NCI-H2227 (cell line): ENCODE results near the gene DMPK.
A peak's percentile ranks its signal among the peaks of the same experiment; 100 is the strongest.
"Not testable (repeated sequence)": the region's sequence is repeated elsewhere in the genome, so short reads cannot be mapped to it uniquely, and the experiment has no call there.

Source experiments
- DNase-seq: peaks from one replicate; lab custom pipeline; 2025; ENCODE audit not compliant: unreplicated experiment; lab: John Stamatoyannopoulos, UW

DMPK gene

DNA sequence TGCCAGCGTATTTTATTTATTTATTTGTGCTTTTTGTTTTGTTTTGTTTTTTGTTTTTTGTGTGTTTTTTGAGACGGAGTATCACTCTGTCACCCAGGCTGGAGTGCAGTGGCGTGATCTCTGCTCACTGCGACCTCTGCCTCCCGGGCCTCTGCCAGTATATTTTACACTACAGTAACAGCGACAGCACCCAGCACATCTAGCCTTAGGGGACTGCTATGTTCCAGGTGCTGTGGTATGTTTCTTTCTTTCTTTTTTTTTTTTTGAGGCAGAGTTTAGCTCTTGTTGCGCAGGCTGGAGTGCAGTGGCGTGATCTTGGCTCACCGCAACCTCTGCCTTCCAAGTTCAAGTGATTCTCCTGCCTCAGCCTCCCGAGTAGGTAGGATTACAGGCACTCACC, 30.8 kb downstream of the DMPK start:
- not testable (repeated sequence) for DNase-seq

DNA sequence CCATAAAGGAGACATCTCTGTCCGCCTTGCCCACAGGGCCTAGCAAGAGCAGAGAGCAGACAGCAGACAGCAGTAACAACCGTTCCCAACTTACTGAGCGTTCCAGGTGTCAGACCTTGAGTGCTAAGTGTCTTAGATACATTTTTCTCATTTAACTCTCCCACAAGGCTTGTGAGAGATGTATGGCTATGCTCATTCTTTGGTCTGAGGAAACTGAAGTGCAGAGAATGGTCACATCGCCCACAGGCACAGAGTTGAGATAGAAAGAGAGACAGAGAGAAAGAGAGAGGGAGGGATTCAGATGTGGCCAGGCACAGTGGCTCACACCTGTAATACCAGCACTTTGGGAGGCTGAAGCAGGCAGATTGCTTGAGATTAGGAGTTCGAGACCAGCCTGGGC, 34.8 kb downstream of the DMPK start:
- DNase-seq, result no peak

DNA sequence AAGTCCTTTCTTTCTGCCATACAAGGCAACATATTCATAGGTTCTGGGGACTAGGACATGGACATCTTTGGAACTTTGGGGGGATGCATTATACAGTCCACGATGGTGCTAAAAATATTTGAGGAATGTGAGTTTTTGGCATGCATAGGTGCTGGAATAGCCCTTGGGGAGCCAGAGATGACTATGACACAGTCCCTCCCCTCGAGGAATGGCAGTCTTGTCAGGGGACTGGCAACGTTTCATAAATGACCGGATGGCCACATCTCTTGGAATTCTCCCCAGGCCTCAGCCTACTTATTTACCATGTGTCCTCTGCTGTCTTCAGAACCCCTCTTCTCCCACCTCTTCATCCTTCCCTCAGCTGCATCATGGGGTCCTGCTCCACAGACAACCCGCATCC, 35.4 kb downstream of the DMPK start:
- no peak for DNase-seq

DNA sequence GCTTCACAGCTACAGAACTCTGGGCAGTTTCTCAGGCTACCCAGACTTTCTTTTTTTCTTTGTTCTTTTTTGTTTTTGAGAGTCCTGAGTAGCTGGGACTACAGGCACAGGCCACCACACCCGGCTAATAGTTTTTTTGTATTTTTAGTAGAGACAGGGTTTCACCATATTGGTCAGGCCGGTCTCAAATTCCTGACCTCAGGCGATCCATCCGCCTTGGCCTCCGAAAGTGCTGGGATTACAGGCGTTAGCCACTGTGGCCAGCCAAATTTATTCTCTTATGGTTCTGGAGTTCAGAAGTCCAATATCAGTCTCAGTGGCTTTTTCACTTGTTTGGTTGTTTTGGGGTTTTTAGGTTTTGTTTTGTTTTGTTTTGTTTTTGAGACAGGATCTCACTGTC, 36.7 kb downstream of the DMPK start:
- no peak for DNase-seq

DNA sequence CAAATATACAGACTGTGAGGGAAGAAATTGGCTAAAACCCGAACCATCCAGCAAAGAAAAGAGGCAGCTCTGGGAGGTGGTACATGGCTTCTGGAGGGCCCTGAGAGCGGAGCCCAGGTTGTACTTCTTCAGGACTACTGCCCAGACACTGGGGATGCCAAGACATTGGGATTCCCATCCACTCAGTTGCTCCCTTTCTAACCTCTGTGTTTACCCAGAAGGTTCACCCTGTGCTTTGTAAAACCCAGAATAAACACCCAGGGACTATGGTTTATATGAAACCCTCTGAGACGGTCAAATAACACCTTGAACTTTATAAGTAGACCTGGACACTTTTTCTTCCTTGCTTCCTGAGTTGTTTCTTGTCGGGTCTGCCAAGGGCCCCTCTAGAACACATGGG, 39.3 kb downstream of the DMPK start:
- DNase-seq, result no peak

DNA sequence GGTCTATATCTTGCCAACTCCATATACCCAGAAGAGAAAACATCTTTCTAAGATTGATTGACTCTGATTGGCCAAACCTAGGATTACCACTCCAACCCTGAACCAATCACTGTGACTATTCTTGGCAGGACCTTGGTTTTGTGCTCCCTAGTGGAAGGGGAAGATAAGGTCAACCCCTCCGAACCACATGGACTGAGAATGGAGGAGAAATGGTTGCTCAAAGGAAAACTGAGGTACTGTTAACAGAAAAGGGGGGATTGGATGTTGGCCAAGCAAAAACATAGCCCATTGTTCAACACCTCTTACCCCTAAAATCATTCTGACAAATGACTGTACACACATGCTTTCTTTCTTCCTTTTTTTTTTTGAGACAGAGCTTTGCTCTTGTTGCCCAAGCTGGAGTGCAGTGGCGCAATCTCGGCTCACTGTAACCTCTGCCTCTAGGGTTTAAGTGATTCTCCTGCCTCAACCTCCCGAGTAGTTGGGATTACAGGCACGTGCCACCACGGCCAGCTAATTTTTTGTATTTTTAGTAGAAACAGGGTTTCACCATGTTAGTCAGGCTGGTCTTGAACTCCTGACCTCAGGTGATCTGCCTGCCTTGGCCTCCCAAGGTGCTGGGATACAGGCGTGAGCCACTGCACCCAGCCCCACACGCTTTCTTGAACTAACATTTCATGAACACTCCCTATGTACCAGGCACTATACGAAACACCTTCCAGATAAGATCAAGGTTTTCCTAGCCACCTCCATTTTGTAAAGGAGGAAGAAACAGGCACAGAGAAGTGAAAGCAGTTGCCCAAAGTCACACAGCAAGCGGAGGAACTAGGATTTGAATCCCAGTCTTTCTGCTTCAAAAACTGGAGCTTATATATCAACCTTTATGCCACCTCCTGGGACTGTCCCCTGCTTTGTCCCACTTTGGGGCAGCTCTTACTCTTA, 42.5 kb downstream of the DMPK start:
- DNase-seq, result no peak

DNA sequence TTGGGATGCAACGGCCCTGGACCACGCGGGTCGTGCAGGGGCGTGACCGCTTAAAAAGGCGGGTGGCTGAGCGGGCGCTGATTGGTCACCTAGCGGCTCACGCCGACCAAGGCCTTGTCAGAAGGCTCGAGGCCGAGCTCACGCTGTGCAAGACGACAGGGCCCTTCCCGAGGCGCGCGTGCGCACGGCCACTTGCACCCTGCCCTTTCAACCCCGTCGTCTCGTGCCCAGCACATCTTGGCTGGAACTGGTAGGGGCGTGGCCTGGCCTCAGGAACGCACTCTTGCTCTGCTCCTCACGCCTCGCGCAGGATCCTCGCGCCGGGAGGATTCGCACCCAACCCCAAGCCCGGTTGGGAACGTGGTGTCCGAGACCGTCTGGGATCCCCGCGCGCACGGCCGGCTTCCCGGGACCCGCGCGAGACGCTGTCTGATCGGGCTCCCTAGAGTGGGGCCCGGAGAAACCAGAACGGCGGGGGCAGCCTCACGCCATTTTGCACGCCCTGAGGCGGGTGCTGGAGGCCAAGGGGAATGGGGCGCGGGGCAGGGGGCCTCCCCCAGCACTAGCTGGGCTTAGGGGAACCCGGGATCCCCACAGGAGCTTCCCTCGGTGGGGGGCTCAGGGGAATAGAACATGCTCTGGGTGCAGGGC, 49.0 kb downstream of the DMPK start, which contains the start of gene MEIOSIN:
Gene MEIOSIN (plus strand): TSS at position 280 of the 651 bp plus-strand sequence. CDS start 1,938 bp downstream, outside the sequence.
- DNase-seq, result no peak

DNA sequence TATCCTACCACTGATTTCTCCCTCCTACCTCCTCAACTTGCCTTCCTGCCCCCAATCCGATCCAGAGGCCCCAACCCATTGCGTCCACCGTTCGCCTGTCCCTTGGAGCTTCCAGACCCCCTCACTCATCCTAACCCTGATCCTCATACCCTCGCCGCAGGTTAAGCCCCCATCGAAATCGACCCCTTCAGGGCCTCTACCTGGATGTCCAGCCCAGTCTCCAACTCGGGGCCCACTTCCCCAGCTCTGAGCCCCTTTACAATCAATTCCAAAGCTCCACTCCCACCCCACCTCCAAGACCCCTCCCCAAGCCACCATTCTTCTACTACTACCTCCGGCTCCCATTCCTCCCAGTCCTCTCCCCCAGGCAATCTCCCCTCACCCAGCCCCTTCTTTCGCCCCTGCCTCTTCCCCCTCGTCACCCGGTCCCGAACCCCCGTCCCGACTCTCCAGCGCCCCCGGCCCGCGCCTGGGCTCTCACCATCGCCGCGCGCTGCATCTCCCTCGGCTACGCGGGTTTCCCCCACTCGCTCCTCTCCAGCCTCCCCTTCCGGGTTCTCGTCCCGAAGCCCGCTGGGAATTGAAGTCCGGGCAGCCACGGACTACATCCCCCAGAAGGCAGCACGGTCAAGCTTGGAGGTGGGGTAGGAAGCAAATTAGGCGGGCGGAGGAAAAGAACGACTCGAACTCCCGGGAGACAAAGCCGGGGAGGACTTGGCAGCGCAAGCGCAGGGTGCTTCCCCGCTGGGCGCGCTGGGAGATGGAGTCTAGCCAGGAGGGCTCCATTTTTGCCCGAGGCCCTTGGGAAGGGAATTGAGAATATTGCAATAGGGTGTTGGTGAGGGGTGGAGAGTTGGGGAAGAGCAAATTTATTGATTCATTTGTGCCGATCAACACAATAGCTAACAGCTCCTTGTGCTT, 51.7 kb downstream of the DMPK start, which contains the start of gene FBXO46:
Gene FBXO46 (minus strand): TSS at position 529 of the 921 bp plus-strand sequence. CDS start 17,401 bp downstream, outside the sequence.
- DNase-seq, result peak; percentile 97

DNA sequence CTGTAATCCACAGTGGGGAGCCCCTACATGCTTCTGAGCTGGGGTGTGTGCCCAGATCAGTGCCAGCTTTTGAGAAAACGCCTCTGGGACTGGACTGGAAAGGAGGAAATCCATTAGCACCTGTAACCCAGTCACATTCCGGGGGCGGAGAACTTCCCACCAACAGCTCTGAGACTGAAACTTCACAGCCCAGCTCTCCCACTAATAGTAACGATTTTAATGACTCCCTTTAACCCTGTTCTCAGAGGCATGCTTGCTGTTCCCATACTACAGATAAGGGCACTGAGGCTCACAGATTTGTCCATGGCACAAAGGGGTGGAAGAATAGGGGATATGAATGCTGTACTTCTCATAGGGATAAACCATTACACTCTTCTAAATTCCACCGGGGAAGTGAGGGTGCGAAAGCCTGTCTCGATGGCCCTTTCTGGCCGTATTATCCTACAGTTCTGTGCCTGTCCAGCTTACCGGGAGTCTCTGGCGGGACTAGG, 52.4 kb downstream of the DMPK start:
- no peak for DNase-seq

DNA sequence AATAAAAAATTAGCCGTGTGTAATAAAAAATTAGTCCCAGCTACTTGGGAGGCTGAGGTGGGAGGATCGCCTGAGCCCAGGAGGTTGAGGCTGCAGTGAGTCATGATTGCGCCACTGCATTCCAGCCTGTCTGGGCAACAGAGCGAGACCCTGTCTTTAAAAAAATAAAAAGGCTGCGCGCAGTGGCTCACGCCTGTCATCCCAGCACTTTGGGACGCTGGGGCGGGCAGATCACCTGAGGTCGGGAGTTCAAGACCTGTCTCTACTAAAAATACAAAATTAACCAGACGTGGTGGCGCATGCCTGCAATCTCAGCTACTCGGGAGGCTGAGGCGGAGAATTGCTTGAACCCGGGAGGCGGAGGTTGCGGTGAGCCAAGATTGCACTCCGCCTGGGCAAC, 53.6 kb downstream of the DMPK start:
- DNase-seq, result not testable (repeated sequence)

DNA sequence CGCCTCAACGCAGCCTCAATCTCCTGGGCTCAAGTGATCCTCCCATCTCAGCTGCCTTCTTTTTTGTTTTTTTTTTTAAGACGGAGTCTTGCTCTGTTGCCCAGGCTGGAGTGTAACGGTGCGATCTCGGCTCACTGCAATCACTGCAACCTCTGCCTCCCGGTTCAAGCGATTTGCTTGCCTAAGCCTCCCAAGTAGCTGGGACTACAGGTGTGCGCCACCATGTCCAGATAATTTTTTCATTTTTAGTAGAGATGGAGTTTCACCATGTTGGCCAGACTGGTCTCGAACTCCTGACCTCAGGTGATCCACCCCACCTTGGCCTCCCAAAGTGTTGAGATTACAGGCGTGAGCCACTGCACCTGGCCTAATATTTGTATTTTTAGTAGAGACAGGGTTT, 62.2 kb downstream of the DMPK start:
- not testable (repeated sequence) for DNase-seq
